GM21423 (cell line): ENCODE results near the gene SSTR4.

Source experiments
- ATAC-seq: cut with Tn5 transposase; IDR thresholded peaks from one replicate; pipeline ENCODE4 v1.9.1; 2021; ENCODE audit warnings: mild to moderate bottlenecking, moderate library complexity; ENCODE audit not compliant: unreplicated experiment

The SSTR4 gene

DNA sequence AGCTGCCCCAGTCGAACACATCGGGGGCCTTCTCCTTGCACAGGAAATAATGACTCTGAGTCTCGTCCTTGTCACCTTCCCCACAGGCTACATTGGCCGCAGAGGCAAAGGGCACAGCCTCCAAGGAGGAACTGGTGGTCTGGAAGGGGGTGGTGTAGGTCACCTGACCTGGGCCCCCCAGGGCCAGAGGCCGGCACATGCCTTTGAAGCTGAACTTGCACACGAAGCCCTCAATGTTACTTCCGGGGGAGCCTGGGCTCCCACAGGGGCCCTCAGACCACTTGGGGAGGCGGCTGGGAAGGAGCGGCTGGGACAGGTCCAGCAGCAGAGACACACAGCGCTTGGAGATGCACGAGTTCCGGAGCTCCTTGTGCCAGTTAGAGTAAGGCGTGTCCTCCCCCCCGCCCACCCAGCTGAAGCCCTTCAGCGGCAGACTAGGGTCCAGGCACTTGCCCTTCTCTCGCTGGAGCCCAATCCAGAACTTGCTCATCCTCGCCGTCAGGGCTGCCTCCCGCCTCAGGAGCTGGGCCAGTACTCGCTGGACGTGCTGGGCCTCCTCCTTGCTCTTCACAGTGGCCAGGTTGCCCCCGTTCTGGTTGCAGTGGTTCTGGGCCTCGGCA is 50.4 kb downstream of the SSTR4 start:
- ATAC-seq: no peak

DNA sequence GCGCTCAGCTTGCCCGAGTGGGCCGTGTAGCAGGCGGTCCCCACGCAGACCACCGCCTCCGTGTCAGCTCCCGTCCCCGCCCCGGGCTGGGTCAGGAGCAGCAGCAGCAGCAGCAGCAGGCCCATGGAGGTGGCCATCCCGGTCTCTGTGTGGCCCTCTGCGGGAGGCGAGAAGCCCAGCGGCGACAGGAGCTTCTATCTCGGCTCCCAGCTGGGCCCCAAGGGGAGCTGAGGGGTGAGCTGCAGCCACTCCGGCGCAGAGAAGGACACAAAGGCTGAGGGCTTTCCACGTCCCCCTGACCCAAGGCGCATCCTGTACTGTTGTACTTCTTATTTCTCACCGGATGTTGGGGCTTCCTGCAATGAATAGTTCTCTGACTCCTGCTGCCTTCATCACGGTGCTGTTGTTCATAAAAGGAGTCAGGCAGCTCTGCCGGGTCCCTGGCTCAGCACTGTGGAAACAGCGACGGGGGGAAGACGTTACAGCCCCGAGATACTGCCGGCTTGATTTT is 51.0 kb downstream of the SSTR4 start, which contains the start of gene CD93:
Gene CD93, minus strand, starts transcription at position 269 of the 511 bp plus-strand sequence. Its CDS starts 132 bp downstream, at position 137.
- peak; percentile 51 for ATAC-seq

DNA sequence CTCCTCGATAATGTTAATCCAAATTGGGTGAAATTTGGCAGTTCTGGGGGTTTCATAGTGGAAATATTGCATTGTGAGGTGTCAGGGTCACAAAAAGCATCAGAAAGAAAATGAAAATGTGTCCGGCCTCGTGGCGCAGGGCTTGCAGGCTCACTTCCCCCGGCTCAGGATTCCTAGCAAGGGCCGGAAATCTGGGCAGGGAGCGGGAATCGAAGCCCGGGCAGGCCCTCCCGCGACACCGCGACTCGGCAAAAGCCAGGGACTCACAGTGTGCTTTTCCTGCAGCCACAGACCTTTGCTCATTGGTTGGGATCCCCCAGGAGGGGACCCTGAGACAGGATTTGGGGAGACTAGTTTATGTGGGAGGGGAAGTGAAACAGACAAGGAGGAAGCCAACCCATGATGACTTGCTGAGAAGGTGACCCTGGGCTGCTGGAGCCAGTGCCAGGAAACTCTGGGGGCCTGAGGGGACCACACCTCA is 51.9 kb downstream of the SSTR4 start:
- no peak for ATAC-seq

DNA sequence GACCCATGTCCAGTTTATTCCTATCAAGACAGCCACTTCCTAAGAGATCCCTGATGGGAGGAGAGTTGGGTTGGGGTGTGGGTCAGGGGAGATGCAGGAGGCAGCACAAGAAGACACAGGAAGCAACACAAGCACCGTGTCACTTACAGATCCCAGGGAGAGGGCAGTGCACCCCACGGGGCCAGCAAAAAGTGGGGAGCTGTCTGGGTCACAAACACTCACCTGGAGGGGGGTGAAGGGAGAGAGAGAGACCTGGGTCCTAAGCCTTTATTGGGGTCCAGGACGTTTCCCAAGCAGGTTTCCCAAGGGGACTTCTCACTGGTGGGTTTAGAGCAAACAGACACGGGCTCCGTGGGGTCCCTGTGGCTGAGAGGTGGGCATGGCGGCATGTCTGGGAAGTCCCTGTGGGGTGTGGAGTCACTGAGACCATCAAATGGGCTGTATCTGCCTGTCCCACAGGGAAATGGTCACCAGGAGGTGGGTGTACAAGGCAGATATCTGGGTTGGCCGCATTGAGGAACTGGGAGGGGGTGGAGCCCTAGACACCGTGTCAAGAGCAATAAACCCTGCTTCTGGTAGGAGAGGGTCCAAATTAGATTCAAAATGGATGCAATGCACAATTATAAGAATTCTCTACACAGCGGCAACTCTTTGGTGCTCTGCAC is 52.6 kb downstream of the SSTR4 start:
- no peak for ATAC-seq
